ENCODE data around the gene SVEP1.

The SVEP1 gene

GRCh38 chr9:110472111-110472510 is 107.4 kb downstream of the SVEP1 start:
- no peak for TF ChIP-seq CREB5 (CRISPR knock-in tag; IDR thresholded peaks at IDR 0.05; ENCODE audit: low read depth)
- no peak for TF ChIP-seq ZNF70 (CRISPR knock-in tag; IDR thresholded peaks at IDR 0.05)
- TF ChIP-seq CSDC2 (CRISPR knock-in tag; IDR thresholded peaks at IDR 0.05): no peak
- no peak for TF ChIP-seq PPARA (CRISPR knock-in tag; IDR thresholded peaks at IDR 0.05; ENCODE audit: borderline replicate concordance)
- no peak for TF ChIP-seq ZC3H10 (CRISPR knock-in tag; IDR thresholded peaks at IDR 0.05)
- no peak for TF ChIP-seq ZNF8 (CRISPR knock-in tag; IDR thresholded peaks at IDR 0.05)
- TF ChIP-seq TCF4 (CRISPR knock-in tag; IDR thresholded peaks at IDR 0.05; ENCODE audit: borderline replicate concordance): no peak
- TF ChIP-seq SNAI2 (CRISPR knock-in tag; IDR thresholded peaks at IDR 0.05): no peak
- TF ChIP-seq ZNF565 (CRISPR knock-in tag; conservative IDR thresholded peaks at IDR 0.05; ENCODE audit: low read depth): no peak
- no peak for ATAC-seq

GRCh38 chr9:110468950-110469349 is 110.6 kb downstream of the SVEP1 start:
- ATAC-seq: no peak
- no peak for TF ChIP-seq ZNF8 (CRISPR knock-in tag; IDR thresholded peaks at IDR 0.05)

- TF ChIP-seq ISL1 (CRISPR knock-in tag; IDR thresholded peaks at IDR 0.05): no peak
- no peak for TF ChIP-seq ZNF8 (CRISPR knock-in tag; IDR thresholded peaks at IDR 0.05)
- no peak for ATAC-seq
These were observed 114.4 kb downstream of the SVEP1 start for GRCh38 chr9:110465190-110465589.

- no peak for ATAC-seq
- no peak for TF ChIP-seq BACH2 (CRISPR knock-in tag; IDR thresholded peaks at IDR 0.05; ENCODE audit: borderline replicate concordance)
- TF ChIP-seq GLIS3 (CRISPR knock-in tag; IDR thresholded peaks at IDR 0.05): no peak
- no peak for TF ChIP-seq CREB5 (CRISPR knock-in tag; IDR thresholded peaks at IDR 0.05; ENCODE audit: low read depth)
- no peak for TF ChIP-seq CSDC2 (CRISPR knock-in tag; IDR thresholded peaks at IDR 0.05)
- no peak for TF ChIP-seq ARNTL (CRISPR knock-in tag; IDR thresholded peaks at IDR 0.05; ENCODE audit: borderline replicate concordance, low read depth)
- no peak for TF ChIP-seq ESRRG (CRISPR knock-in tag; IDR thresholded peaks at IDR 0.05)
- TF ChIP-seq ZFP3 (CRISPR knock-in tag; IDR thresholded peaks at IDR 0.05): no peak
- no peak for TF ChIP-seq SNAI2 (CRISPR knock-in tag; IDR thresholded peaks at IDR 0.05)
- no peak for TF ChIP-seq PATZ1 (CRISPR knock-in tag; IDR thresholded peaks at IDR 0.05; ENCODE audit: borderline replicate concordance)
These were observed 115.2 kb downstream of the SVEP1 start for GRCh38 chr9:110464321-110464720.

- TF ChIP-seq ZC3H10 (CRISPR knock-in tag; IDR thresholded peaks at IDR 0.05): no peak
- no peak for ATAC-seq
These were observed 116.0 kb downstream of the SVEP1 start for GRCh38 chr9:110463499-110463898.

- TF ChIP-seq BACH2 (CRISPR knock-in tag; IDR thresholded peaks at IDR 0.05; ENCODE audit: borderline replicate concordance) (no peak), RARB (CRISPR knock-in tag; IDR thresholded peaks at IDR 0.05) (no peak), CSRNP3 (CRISPR knock-in tag; IDR thresholded peaks at IDR 0.05) (no peak)
- ATAC-seq: no peak
These were observed 122.3 kb downstream of the SVEP1 start for GRCh38 chr9:110457245-110457644.

GRCh38 chr9:110456681-110457080 is 122.9 kb downstream of the SVEP1 start:
- TF ChIP-seq CSRNP3 (CRISPR knock-in tag; IDR thresholded peaks at IDR 0.05) (no peak), ZNF565 (CRISPR knock-in tag; conservative IDR thresholded peaks at IDR 0.05; ENCODE audit: low read depth) (no peak), ISL1 (CRISPR knock-in tag; IDR thresholded peaks at IDR 0.05) (no peak), ZNF70 (CRISPR knock-in tag; IDR thresholded peaks at IDR 0.05) (no peak), ZC3H10 (CRISPR knock-in tag; IDR thresholded peaks at IDR 0.05) (no peak), TOX (CRISPR knock-in tag; IDR thresholded peaks at IDR 0.05; ENCODE audit: borderline replicate concordance) (no peak), TCF4 (CRISPR knock-in tag; IDR thresholded peaks at IDR 0.05; ENCODE audit: borderline replicate concordance) (no peak)
- ATAC-seq: no peak

Data from SK-N-SH treated with all-trans-retinoic acid at 6 μM for 48 hours (cell line).